HepG2 (cell line): ENCODE results near the gene PPFIA3. TPM values are rescaled to one million over a fixed set of nuclear protein-coding genes. Genes with fewer than 3 reads are reported as not detected.

Experiments used
- CBX2 ChIP-seq, 2 experiments: fragments of 200-600 bp in 1 of 2; sonication (generic); formaldehyde crosslinking in 1 of 2; IDR thresholded peaks; 2 replicates each; pipeline versions ENCODE4 v1.7.0 to v1.8.1; 2018 to 2022; ENCODE audit warnings: low read depth in 2 of 2, low read length in 1 of 2, mild to moderate bottlenecking in 1 of 2, missing genetic modification reagents in 1 of 2
- KDM5B ChIP-seq: sonication (generic); formaldehyde crosslinking; IDR thresholded peaks from 2 replicates; pipeline ENCODE4 v1.4.0; 2020; ENCODE audit warnings: missing genetic modification reagents, mild to moderate bottlenecking, borderline replicate concordance
- NR1H2 ChIP-seq: sonication (generic); formaldehyde crosslinking; IDR thresholded peaks from 2 replicates; pipeline ENCODE4 v1.8.1; 2022; ENCODE audit warnings: low read depth, missing genetic modification reagents, borderline replicate concordance
- PAX8 ChIP-seq: sonication (generic); formaldehyde crosslinking; IDR thresholded peaks from 2 replicates; pipeline ENCODE4 v1.8.0; 2022; ENCODE audit warnings: mild to moderate bottlenecking, missing genetic modification reagents, borderline replicate concordance
- PHF21A ChIP-seq: sonication (generic); formaldehyde crosslinking; IDR thresholded peaks from 2 replicates; pipeline ENCODE4 v1.5.0; 2020; ENCODE audit warnings: mild to moderate bottlenecking, missing genetic modification reagents
- RCOR2 ChIP-seq: IDR thresholded peaks from 2 replicates; pipeline ENCODE4 v1.6.1; 2016; ENCODE audit warnings: missing biosample characterization, missing genetic modification reagents
- RFX1 ChIP-seq: fragments of 450-650 bp; IDR thresholded peaks from 2 replicates; pipeline ENCODE4 v1.6.1; 2017
- RFX3 ChIP-seq: IDR thresholded peaks from 2 replicates; pipeline ENCODE4 v1.6.1; 2016; ENCODE audit warnings: missing biosample characterization, missing genetic modification reagents
- SCMH1 ChIP-seq: sonication (generic); formaldehyde crosslinking; IDR thresholded peaks from 2 replicates; pipeline ENCODE4 v1.9.0; 2021; ENCODE audit warnings: missing genetic modification reagents, mild to moderate bottlenecking, borderline replicate concordance
- SETDB1 ChIP-seq: sonication (generic); formaldehyde crosslinking; IDR thresholded peaks from 2 replicates; pipeline ENCODE4 v1.5.1; 2020; ENCODE audit warnings: missing genetic modification reagents, mild to moderate bottlenecking, borderline replicate concordance
- SMYD3 ChIP-seq: sonication (generic); formaldehyde crosslinking; IDR thresholded peaks from 2 replicates; pipeline ENCODE4 v1.8.1; 2023; ENCODE audit warnings: mild to moderate bottlenecking, missing genetic modification reagents
- ZFP82 ChIP-seq: sonication (generic); formaldehyde crosslinking; IDR thresholded peaks from 2 replicates; pipeline ENCODE4 v1.5.1; 2020; ENCODE audit warnings: mild to moderate bottlenecking, missing genetic modification reagents, borderline replicate concordance
- ZNF225 ChIP-seq: sonication (generic); formaldehyde crosslinking; IDR thresholded peaks from 2 replicates; pipeline ENCODE4 v1.4.0; 2020; ENCODE audit warnings: mild to moderate bottlenecking, missing genetic modification reagents
- ZNF431 ChIP-seq: sonication (generic); formaldehyde crosslinking; IDR thresholded peaks from 2 replicates; pipeline ENCODE4 v1.9.0; 2022; ENCODE audit warnings: missing genetic modification reagents, low read depth, mild to moderate bottlenecking, borderline replicate concordance
- ZNF639 ChIP-seq: conservative IDR thresholded peaks from 2 replicates; pipeline ENCODE4 v1.6.1; 2018; ENCODE audit warnings: missing genetic modification reagents
- polyA plus RNA-seq, 8 experiments: library from polyadenylated mRNA; depleted of rRNA in 3 of 8; stranded (reverse) in 7 of 8; unstranded in 1 of 8; fragments of >200 nt; fragmentation: Illumina TruSeq in 4 of 8; extraction: Trizol in 4 of 8; gene quantifications; 2 replicates each; pipeline versions ENCODE4 v1.2.1 to v1.2.3, GENCODE V29; 2011 to 2016; ENCODE audit warnings: low read depth in 4 of 8, missing spikeins in 1 of 8, mixed read lengths in 1 of 8; ENCODE audit not compliant: insufficient read depth in 1 of 8
- total RNA-seq, 5 experiments: library from RNA; depleted of rRNA; stranded (reverse); fragments of >200 nt; fragmentation: Illumina TruSeq; extraction: Trizol; gene quantifications; 2 replicates each; pipeline ENCODE4 v1.2.3, GENCODE V29; 2016; ENCODE audit warnings: low read depth in 1 of 5
- TF ChIP-seq, protein P1 (sequence below): IDR thresholded peaks from 2 replicates; pipeline ENCODE4 v1.6.1; 2016; ENCODE audit warnings: low read depth, missing genetic modification reagents, missing compliant biosample characterization
- TF ChIP-seq, protein P2 (sequence below): sonication (generic); formaldehyde crosslinking; IDR thresholded peaks from 2 replicates; pipeline ENCODE4 v1.4.0; 2020; ENCODE audit warnings: missing genetic modification reagents
- TF ChIP-seq, protein P3 (sequence below): sonication (generic); formaldehyde crosslinking; conservative IDR thresholded peaks from 2 replicates; pipeline ENCODE4 v1.8.1; 2023; ENCODE audit warnings: missing genetic modification reagents
- TF ChIP-seq, protein P4 (sequence below): IDR thresholded peaks from 2 replicates; pipeline ENCODE4 v1.6.1; 2012; ENCODE audit warnings: inconsistent platforms

Gene PPFIA3
- total and polyA plus RNA-seq, 2 of the 13 experiments (the other 11 are each of a cell fraction or from before 2014, with no cell fraction given): 6.7 to 8.6 TPM

- TF ChIP-seq, protein P1, sequence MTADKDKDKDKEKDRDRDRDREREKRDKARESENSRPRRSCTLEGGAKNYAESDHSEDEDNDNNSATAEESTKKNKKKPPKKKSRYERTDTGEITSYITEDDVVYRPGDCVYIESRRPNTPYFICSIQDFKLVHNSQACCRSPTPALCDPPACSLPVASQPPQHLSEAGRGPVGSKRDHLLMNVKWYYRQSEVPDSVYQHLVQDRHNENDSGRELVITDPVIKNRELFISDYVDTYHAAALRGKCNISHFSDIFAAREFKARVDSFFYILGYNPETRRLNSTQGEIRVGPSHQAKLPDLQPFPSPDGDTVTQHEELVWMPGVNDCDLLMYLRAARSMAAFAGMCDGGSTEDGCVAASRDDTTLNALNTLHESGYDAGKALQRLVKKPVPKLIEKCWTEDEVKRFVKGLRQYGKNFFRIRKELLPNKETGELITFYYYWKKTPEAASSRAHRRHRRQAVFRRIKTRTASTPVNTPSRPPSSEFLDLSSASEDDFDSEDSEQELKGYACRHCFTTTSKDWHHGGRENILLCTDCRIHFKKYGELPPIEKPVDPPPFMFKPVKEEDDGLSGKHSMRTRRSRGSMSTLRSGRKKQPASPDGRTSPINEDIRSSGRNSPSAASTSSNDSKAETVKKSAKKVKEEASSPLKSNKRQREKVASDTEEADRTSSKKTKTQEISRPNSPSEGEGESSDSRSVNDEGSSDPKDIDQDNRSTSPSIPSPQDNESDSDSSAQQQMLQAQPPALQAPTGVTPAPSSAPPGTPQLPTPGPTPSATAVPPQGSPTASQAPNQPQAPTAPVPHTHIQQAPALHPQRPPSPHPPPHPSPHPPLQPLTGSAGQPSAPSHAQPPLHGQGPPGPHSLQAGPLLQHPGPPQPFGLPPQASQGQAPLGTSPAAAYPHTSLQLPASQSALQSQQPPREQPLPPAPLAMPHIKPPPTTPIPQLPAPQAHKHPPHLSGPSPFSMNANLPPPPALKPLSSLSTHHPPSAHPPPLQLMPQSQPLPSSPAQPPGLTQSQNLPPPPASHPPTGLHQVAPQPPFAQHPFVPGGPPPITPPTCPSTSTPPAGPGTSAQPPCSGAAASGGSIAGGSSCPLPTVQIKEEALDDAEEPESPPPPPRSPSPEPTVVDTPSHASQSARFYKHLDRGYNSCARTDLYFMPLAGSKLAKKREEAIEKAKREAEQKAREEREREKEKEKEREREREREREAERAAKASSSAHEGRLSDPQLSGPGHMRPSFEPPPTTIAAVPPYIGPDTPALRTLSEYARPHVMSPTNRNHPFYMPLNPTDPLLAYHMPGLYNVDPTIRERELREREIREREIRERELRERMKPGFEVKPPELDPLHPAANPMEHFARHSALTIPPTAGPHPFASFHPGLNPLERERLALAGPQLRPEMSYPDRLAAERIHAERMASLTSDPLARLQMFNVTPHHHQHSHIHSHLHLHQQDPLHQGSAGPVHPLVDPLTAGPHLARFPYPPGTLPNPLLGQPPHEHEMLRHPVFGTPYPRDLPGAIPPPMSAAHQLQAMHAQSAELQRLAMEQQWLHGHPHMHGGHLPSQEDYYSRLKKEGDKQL (CRISPR knock-in tag): peak; percentile 82
- TF ChIP-seq SETDB1 (CRISPR knock-in tag): peak; percentile 68; the same call in 1 of the 2 replicates
- TF ChIP-seq SCMH1: no peak
- TF ChIP-seq ZNF225: peak; percentile 98
- TF ChIP-seq, protein P2, sequence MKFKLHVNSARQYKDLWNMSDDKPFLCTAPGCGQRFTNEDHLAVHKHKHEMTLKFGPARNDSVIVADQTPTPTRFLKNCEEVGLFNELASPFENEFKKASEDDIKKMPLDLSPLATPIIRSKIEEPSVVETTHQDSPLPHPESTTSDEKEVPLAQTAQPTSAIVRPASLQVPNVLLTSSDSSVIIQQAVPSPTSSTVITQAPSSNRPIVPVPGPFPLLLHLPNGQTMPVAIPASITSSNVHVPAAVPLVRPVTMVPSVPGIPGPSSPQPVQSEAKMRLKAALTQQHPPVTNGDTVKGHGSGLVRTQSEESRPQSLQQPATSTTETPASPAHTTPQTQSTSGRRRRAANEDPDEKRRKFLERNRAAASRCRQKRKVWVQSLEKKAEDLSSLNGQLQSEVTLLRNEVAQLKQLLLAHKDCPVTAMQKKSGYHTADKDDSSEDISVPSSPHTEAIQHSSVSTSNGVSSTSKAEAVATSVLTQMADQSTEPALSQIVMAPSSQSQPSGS (CRISPR knock-in tag): peak; percentile 82
- TF ChIP-seq ZNF431 (CRISPR knock-in tag): peak; percentile 97
- TF ChIP-seq RCOR2: peak; percentile 72; the same call in 1 of the 2 replicates
- no peak for TF ChIP-seq CBX2 (IDR thresholded peaks at IDR 0.05; ENCODE audit: low read depth, low read length)
- peak; percentile 89; the same call in 1 of the 2 replicates for TF ChIP-seq CBX2 (CRISPR knock-in tag; IDR thresholded peaks at IDR 0.05; ENCODE audit: low read depth)
- TF ChIP-seq, protein P3, sequence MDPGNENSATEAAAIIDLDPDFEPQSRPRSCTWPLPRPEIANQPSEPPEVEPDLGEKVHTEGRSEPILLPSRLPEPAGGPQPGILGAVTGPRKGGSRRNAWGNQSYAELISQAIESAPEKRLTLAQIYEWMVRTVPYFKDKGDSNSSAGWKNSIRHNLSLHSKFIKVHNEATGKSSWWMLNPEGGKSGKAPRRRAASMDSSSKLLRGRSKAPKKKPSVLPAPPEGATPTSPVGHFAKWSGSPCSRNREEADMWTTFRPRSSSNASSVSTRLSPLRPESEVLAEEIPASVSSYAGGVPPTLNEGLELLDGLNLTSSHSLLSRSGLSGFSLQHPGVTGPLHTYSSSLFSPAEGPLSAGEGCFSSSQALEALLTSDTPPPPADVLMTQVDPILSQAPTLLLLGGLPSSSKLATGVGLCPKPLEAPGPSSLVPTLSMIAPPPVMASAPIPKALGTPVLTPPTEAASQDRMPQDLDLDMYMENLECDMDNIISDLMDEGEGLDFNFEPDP: peak; percentile 99
- TF ChIP-seq NR1H2: peak; percentile 99
- TF ChIP-seq, protein P4, sequence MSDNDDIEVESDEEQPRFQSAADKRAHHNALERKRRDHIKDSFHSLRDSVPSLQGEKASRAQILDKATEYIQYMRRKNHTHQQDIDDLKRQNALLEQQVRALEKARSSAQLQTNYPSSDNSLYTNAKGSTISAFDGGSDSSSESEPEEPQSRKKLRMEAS: peak; percentile 100
- peak; percentile 98 for TF ChIP-seq SMYD3
- no peak for TF ChIP-seq PHF21A (CRISPR knock-in tag)
- peak; percentile 94 for TF ChIP-seq ZNF639 (CRISPR knock-in tag)
- no peak for TF ChIP-seq RFX1
- peak; percentile 100 for TF ChIP-seq ZFP82 (CRISPR knock-in tag)
- TF ChIP-seq PAX8 (CRISPR knock-in tag): peak; percentile 98; the same call in 1 of the 2 replicates
- no peak for TF ChIP-seq RFX3 (CRISPR knock-in tag)
- TF ChIP-seq KDM5B (CRISPR knock-in tag): peak; percentile 100
These were observed 8.6 kb downstream of the PPFIA3 start (continued) for GRCh38 chr19:49127674-49128544.
